B cell (primary cell): Measurements from ENCODE around the gene ZC3H10. TPM values are rescaled to one million over a fixed set of nuclear protein-coding genes. Genes with fewer than 3 reads are reported as not detected.
"Not testable (repeated sequence)": the region's sequence is repeated elsewhere in the genome, so short reads cannot be mapped to it uniquely, and the experiment has no call there.

Experiments
- ATAC-seq: fragments of 200-7000 bp; cut with Tn5 transposase; one replicate; pipeline ENCODE4 v1.10.0; 2021; ENCODE audit warnings: low read depth, mild to moderate bottlenecking, moderate number of reproducible peaks, moderate library complexity
- CTCF ChIA-PET: fragments of 350-600 bp; sonication (Branson Sonifier 250); formaldehyde crosslinking; loops from one replicate; lab custom pipeline; 2021; ENCODE audit warnings: antibody characterized with exemption, inconsistent platforms; lab: Charles Lee
- POLR2A ChIA-PET: fragments of 350-600 bp; sonication (Branson Sonifier 250); formaldehyde crosslinking; loops from one replicate; lab custom pipeline; 2021; ENCODE audit warnings: antibody characterized with exemption; lab: Charles Lee
- DNase-seq: peaks from one replicate; pipeline ENCODE4 v3.0.0; 2013
- H2AFZ ChIP-seq: 2 replicates; pipeline ENCODE4 v1.6.1; 2012; ENCODE audit warnings: mild to moderate bottlenecking, low read depth, low read length; ENCODE audit not compliant: insufficient read depth, poor library complexity, severe bottlenecking
- H3K27ac ChIP-seq, 2 donors: 1 replicate in 1 of 2; 2 replicates in 1 of 2; pipeline ENCODE4 v1.5.1; 2012 to 2013; ENCODE audit warnings: low read length in 2 of 2, mild to moderate bottlenecking in 2 of 2, moderate library complexity in 1 of 2
- H3K27me3 ChIP-seq, 4 experiments: fragments of 200-600 bp in 1 of 4; sonication (generic) in 1 of 4; replicated peaks in 1 of 4; 1 replicate in 2 of 4; 2 replicates in 2 of 4; pipeline versions ENCODE4 v1.6.1 to v1.7.0; 2013 to 2016; ENCODE audit warnings: low read length in 3 of 4, mild to moderate bottlenecking in 2 of 4, mixed read lengths in 1 of 4, moderate library complexity in 1 of 4; ENCODE audit not compliant: insufficient read depth in 4 of 4, control insufficient read depth in 3 of 4; ENCODE audit errors: control extremely low read depth in 1 of 4
- H3K36me3 ChIP-seq, 2 experiments: replicated peaks in 1 of 2; 1 replicate in 1 of 2; 2 replicates in 1 of 2; pipeline versions ENCODE4 v1.6.1 to v1.7.1; 2013; ENCODE audit warnings: low read length in 1 of 2; ENCODE audit not compliant: insufficient read depth in 2 of 2, control insufficient read depth in 1 of 2; ENCODE audit errors: control extremely low read depth in 1 of 2, extremely low read depth in 1 of 2
- H3K4me1 ChIP-seq, 2 donors: fragments of 200-600 bp in 1 of 2; sonication (generic) in 1 of 2; 1 replicate in 1 of 2; 2 replicates in 1 of 2; pipeline versions ENCODE4 v1.5.1 to v1.6.1; 2013 to 2017; ENCODE audit warnings: low read length in 2 of 2; ENCODE audit not compliant: control insufficient read depth in 2 of 2, insufficient read depth in 2 of 2
- H3K4me2 ChIP-seq: replicated peaks from 2 replicates; pipeline ENCODE3; 2012; ENCODE audit warnings: mild to moderate bottlenecking, low read depth, low read length; ENCODE audit not compliant: poor library complexity, severe bottlenecking
- H3K4me3 ChIP-seq, 5 experiments: fragments of 200-600 bp in 1 of 5; sonication (generic) in 1 of 5; 1 replicate in 3 of 5; 2 replicates in 2 of 5; pipeline versions ENCODE4 v1.5.1 to v1.7.0; 2011 to 2016; ENCODE audit warnings: low read length in 4 of 5, mild to moderate bottlenecking in 4 of 5, low read depth in 2 of 5, control low read depth in 1 of 5, moderate library complexity in 1 of 5; ENCODE audit not compliant: insufficient read depth in 1 of 5; ENCODE audit errors: control extremely low read depth in 1 of 5, extremely low read depth in 1 of 5
- H3K79me2 ChIP-seq: fragments of 200-600 bp; sonication (generic); one replicate; pipeline ENCODE4 v1.6.0; 2016; ENCODE audit warnings: low read length; ENCODE audit not compliant: control insufficient read depth, insufficient read depth
- H3K9ac ChIP-seq: fragments of 200-600 bp; sonication (generic); 2 replicates; pipeline ENCODE4 v1.6.1; 2017; ENCODE audit warnings: mild to moderate bottlenecking, low read length, moderate library complexity
- H3K9me3 ChIP-seq, 3 donors: one replicate each; pipeline versions ENCODE4 v1.6.1 to v1.7.1; 2013; ENCODE audit warnings: low read length in 2 of 3; ENCODE audit not compliant: control insufficient read depth in 2 of 3, insufficient read depth in 1 of 3; ENCODE audit errors: control extremely low read depth in 1 of 3
- H4K20me1 ChIP-seq: 2 replicates; pipeline ENCODE4 v1.6.0; 2012; ENCODE audit warnings: mild to moderate bottlenecking, low read length; ENCODE audit not compliant: insufficient read depth, control insufficient read depth, poor library complexity, severe bottlenecking
- H3K27ac Mint-ChIP-seq: one replicate; pipeline ENCODE4 v1.8.0; 2021; ENCODE audit warnings: mixed read lengths
- H3K27me3 Mint-ChIP-seq: one replicate; pipeline ENCODE4 v1.8.0; 2021; ENCODE audit warnings: mixed read lengths
- H3K4me1 Mint-ChIP-seq: one replicate; pipeline ENCODE4 v1.8.0; 2021; ENCODE audit warnings: mixed read lengths
- H3K4me3 Mint-ChIP-seq: one replicate; pipeline ENCODE4 v1.8.0; 2021; ENCODE audit warnings: mixed read lengths
- H3K9me3 Mint-ChIP-seq: one replicate; pipeline ENCODE4 v1.8.0; 2022; ENCODE audit warnings: mixed read lengths; ENCODE audit not compliant: insufficient read depth
- EZH2 ChIP-seq: IDR thresholded peaks from 2 replicates; pipeline ENCODE4 v1.6.1; 2012; ENCODE audit warnings: borderline replicate concordance, low read depth, mild to moderate bottlenecking, moderate library complexity, low read length; ENCODE audit not compliant: insufficient read depth, poor library complexity, severe bottlenecking
- WGBS: methylation state at CpG from one replicate; pipeline ENCODE4 v1.1.5; 2013; ENCODE audit warnings: missing lambda C conversion rate; ENCODE audit not compliant: insufficient coverage; 5-methylcytosine and 5-hydroxymethylcytosine counted together
- intact Hi-C: fragments of 100-400 bp; cut with micrococcal nuclease; formaldehyde crosslinking; loops from one replicate; pipeline ENCODE4 v1.10.0; 2022
- polyA plus RNA-seq: library from polyadenylated mRNA; depleted of rRNA; stranded (reverse); fragments of >200 nt; gene quantifications from 2 replicates; pipeline ENCODE4 v1.2.3, GENCODE V29; 2012
- total RNA-seq, 2 donors: library from RNA; stranded (reverse); fragments of 120-200 nt in 1 of 2; gene quantifications; 1 replicate in 1 of 2; 2 replicates in 1 of 2; pipeline versions ENCODE4 v1.2.3 to v1.2.4, GENCODE V29; 2013 to 2022
- TF ChIP-seq, protein P1 (sequence below): fragments of 200-600 bp; IDR thresholded peaks from one replicate; pipeline ENCODE4 v1.8.0; 2022; ENCODE audit warnings: antibody characterized with exemption, mild to moderate bottlenecking

ZC3H10 gene
- total and polyA plus RNA-seq, 2 donors (not counting 1 experiment from before 2014, with no cell fraction given): 4.7 to 21.7 TPM

DNA sequence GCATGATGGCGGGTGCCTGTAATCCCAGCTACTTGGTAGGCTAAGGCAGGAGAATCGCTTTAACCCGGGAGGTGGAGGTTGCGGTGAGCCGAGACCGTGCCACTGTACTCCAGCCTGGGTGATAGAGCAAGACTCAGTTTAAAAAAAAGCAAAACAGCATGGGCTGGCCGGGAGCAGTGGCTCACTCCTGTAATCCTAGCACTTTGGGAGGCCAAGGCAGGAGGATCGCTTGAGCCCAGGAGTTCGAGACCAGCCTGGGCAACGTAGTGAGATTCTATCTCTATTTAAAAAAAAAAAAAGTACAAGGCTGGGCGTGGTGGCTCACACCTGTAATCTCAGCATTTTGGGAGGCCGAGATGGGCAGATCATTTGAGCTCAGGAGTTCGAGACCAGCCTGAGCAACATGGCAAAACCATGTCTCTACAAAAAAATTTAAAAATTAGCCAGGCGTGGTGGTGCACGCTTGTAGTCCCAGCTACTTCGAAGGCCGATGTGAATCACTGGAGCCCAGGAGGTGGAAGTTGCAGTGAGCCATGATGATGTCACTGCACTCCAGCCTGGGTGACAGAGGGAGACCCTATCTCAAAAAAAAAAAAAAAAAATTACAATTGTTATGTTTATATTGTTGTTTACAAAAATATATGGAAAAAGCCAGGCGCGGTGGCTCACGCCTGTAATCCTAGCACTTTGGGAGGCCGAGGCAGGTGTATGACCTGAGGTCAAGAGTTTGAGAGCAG is 38.6 kb downstream of the ZC3H10 start:
- not testable (repeated sequence) for H3K9me3 ChIP-seq, DNase-seq, H3K27me3 ChIP-seq, H3K9me3 Mint-ChIP-seq, ATAC-seq, H3K27me3 Mint-ChIP-seq
- intact Hi-C loops: loop anchor here (1.0 to 10.0 kb wide), 3 partner anchors 30 to 918 kb away; partner anchors contain the start of genes NEMP1, RPL41 and ZC3H10
- Histone ChIP-seq H2AFZ (peak overlapping the region; percentile 73), H3K9ac (peak overlapping the region; percentile 89), H3K27ac (peak overlapping the region; percentile 54 to 88), H3K4me2 (peak overlapping the region; percentile 78), H3K36me3 (peaks cover 0 to 22% of the 10 kb centered on the region in 2 experiments), H3K4me1 (peaks cover 30 to 53% of the 10 kb centered on the region in 2 donors), H4K20me1 (peaks cover 10% of the 10 kb centered on the region), H3K4me3 (peak overlapping the region; percentile 63 to 97 (median 91)), H3K79me2 (peaks cover 80% of the 10 kb centered on the region)
- POLR2A ChIA-PET: interaction anchor here (0.7 to 4.1 kb wide), 6 partner anchors 27 to 347 kb away, joined by 4 to 44 read pairs (median 8); partner anchors contain the start of genes ESYT1, SMARCC2 and ZC3H10
- CTCF ChIA-PET: interaction anchor here (0.7 to 2.9 kb wide), 7 partner anchors 9 to 38 kb away, joined by 3 to 11 read pairs (median 5); partner anchors contain the start of genes ESYT1, SMARCC2 and ZC3H10
- Mint-ChIP-seq H3K27ac (peak overlapping the region; percentile 97), H3K4me1 (peaks cover 56% of the 10 kb centered on the region), H3K4me3 (peak overlapping the region; percentile 96)
- WGBS: 90% methylated on average over 14 of the region's 21 CpGs

DNA sequence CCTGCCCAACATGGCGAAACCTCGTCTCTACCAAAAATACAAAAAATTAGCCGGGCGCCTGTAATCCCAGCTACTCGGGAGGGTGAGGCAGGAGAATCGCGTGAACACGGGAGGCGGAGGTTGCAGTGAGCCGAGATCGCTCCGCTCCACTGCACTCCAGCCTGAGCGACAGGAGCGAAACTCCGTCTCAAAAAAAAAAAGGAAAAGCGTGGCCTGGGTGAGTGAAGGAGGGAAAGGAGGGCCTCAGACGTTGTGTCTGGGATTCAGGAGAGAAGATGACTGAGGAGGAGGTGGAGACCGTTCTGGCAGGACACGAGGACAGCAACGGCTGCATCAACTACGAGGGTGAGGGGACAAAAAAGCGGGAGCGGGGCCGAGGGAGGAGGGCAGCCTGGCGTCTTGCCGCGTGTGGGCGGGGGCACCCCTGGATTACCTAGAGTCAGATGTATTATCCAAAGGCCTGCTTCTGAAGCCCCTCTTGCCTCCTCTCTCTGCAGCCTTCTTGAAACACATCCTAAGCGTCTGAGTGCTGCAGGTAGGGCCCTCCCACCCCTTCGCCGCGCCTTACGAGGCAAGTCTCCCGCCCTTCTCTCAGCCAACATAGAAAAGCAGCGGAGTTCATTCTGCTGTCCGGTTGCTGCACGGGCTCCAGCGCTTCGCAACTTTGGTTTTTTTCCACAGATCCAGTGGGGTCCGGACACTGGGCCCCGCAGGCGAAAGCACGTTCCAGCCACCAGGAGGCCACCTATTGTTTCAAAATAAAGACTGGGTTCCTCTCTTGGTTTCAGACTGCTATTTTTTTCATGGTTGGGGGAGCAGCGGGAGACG is 39.3 kb downstream of the ZC3H10 start:
- H3K27ac ChIP-seq: peak overlapping the region; percentile 54 to 88
- intact Hi-C loops: loop anchor here (1.0 to 10.0 kb wide), 6 partner anchors 31 to 917 kb away; partner anchors contain the start of genes NEMP1, RNF41, RPL41 and SMARCC2
- ChIA-PET CTCF (interaction anchor here (0.5 to 2.9 kb wide), 9 partner anchors 8 to 39 kb away, joined by 3 to 17 read pairs (median 5); partner anchors contain the start of genes ESYT1, SMARCC2 and ZC3H10), POLR2A (interaction anchor here (0.7 to 4.1 kb wide), 5 partner anchors 30 to 348 kb away, joined by 4 to 44 read pairs (median 13); partner anchors contain the start of genes ESYT1, SMARCC2 and ZC3H10)
- peak; percentile 88 for DNase-seq
- Mint-ChIP-seq H3K27ac (peak overlapping the region; percentile 97), H3K4me3 (peak overlapping the region; percentile 96), H3K9me3 (no peaks in the 10 kb centered on the region), H3K27me3 (no peaks in the 10 kb centered on the region), H3K4me1 (peaks cover 51% of the 10 kb centered on the region)
- peak overlapping the region; percentile 73 for H2AFZ ChIP-seq
- H3K4me2 ChIP-seq: peak overlapping the region; percentile 78
- WGBS: 2% methylated on average over 41 of the region's 45 CpGs
- peak; percentile 69 for ATAC-seq
- H3K4me1 ChIP-seq: peaks cover 27 to 48% of the 10 kb centered on the region in 2 donors
- TF ChIP-seq EZH2: no peak
- TF ChIP-seq, protein P1, sequence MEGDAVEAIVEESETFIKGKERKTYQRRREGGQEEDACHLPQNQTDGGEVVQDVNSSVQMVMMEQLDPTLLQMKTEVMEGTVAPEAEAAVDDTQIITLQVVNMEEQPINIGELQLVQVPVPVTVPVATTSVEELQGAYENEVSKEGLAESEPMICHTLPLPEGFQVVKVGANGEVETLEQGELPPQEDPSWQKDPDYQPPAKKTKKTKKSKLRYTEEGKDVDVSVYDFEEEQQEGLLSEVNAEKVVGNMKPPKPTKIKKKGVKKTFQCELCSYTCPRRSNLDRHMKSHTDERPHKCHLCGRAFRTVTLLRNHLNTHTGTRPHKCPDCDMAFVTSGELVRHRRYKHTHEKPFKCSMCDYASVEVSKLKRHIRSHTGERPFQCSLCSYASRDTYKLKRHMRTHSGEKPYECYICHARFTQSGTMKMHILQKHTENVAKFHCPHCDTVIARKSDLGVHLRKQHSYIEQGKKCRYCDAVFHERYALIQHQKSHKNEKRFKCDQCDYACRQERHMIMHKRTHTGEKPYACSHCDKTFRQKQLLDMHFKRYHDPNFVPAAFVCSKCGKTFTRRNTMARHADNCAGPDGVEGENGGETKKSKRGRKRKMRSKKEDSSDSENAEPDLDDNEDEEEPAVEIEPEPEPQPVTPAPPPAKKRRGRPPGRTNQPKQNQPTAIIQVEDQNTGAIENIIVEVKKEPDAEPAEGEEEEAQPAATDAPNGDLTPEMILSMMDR: peak; percentile 76
- no peaks in the 10 kb centered on the region for H3K9me3 ChIP-seq
- peaks cover 14% of the 10 kb centered on the region for H4K20me1 ChIP-seq
- H3K79me2 ChIP-seq: peaks cover 80% of the 10 kb centered on the region
- no peaks in the 10 kb centered on the region for H3K27me3 ChIP-seq
- peaks cover 0 to 30% of the 10 kb centered on the region in 2 experiments for H3K36me3 ChIP-seq
- H3K9ac ChIP-seq: peak overlapping the region; percentile 89
- H3K4me3 ChIP-seq: peak overlapping the region; percentile 63 to 97 (median 91)
